ENCODE measurements around the gene IGF2BP1.
"Not testable (repeated sequence)": the region's sequence is repeated elsewhere in the genome, so short reads cannot be mapped to it uniquely, and the experiment has no call there.

Gene IGF2BP1

DNA sequence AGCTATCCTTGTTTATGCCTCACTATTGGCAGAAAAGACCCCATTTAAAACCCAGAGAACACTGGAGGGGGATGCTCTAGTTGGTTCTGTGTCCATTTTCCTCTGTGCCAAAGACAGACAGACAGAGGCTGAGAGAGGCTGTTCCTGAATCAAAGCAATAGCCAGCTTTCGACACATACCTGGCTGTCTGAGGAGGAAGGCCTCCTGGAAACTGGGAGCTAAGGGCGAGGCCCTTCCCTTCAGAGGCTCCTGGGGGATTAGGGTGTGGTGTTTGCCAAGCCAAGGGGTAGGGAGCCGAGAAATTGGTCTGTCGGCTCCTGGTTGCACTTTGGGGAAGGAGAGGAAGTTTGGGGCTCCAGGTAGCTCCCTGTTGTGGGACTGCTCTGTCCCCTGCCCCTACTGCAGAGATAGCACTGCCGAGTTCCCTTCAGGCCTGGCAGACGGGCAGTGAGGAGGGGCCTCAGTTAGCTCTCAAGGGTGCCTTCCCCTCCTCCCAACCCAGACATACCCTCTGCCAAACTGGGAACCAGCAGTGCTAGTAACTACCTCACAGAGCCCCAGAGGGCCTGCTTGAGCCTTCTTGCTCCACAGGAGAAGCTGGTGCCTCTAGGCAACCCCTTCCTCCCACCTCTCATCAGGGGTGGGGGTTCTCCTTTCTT, 56.1 kb downstream of the IGF2BP1 start:
- DNase-seq (ENCODE audit: low read depth in 4 of 4, low spot score in 1 of 4) = no peak

- no peak for DNase-seq (ENCODE audit: low read depth in 4 of 4, low spot score in 1 of 4)
Observed at GRCh38 chr17:49054342-49055092, 57.3 kb downstream of the IGF2BP1 start.

DNA sequence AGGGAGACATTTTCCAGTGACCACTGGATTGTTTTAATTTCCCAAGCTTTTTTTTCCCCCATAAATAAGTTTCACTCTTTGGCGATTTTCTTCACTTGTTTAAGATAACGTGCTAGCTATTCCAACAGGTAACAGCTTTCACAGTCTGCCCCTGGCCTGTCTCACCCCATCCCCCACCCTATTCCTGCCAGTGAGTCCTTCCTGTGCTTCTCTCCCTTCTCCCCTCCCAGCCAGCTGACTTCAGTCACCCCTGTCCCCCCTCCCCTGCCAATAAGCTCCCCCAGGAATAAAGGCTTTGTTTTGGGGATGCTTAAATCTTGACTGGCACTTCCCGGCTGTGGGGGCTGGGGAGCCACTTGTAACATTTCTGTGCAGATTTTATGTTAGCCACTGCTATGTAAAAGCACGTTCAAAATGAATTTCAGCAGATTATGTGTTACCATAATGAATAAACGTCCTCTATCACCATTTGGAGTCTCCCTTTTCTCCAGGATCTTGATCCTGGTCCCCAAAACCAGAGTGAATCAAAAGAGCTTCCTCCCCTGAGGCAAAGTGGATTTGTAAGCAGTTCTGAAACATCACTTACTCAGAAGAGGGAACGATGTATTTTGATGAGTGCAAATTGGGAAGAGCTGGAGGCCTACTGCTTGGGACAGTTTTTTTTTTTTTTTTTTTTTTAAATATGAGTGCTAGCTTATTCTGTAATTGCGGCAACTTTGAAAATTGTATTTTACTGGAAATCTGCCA, 58.2 kb downstream of the IGF2BP1 start:
- DNase-seq (ENCODE audit: low read depth in 4 of 4, low spot score in 1 of 4) = no peak

GRCh38 chr17:49061524-49061943, 64.3 kb downstream of the IGF2BP1 start:
- DNase-seq (ENCODE audit: low read depth in 4 of 4, low spot score in 1 of 4) = no peak

- no peak for DNase-seq (ENCODE audit: low read depth in 4 of 4, low spot score in 1 of 4)
Observed at GRCh38 chr17:49063652-49064051, 66.5 kb downstream of the IGF2BP1 start.

DNA sequence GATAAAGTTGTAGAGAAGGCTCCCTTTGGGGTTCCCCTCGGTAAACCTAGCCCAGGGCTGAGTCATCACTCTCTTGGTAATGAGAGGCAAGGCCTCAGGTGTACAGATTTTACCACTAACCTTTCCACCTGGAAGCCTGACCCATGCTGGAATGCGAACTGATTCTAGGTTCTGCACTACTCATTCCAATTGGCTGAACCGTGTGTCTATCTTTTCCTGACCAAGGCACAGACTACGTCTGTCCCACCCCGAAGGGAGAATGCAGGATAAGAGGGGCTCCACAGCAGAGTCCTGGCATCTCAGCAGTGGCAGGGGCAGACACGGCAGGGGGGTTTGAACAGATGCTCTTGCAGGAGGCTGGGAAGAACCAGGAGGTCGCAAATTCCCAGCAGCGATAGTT, 70.0 kb downstream of the IGF2BP1 start:
- no peak for DNase-seq (ENCODE audit: low read depth in 4 of 4, low spot score in 1 of 4)

GRCh38 chr17:49069585-49070273, 72.5 kb downstream of the IGF2BP1 start:
- no peak for DNase-seq (ENCODE audit: low read depth in 4 of 4, low spot score in 1 of 4)

DNA sequence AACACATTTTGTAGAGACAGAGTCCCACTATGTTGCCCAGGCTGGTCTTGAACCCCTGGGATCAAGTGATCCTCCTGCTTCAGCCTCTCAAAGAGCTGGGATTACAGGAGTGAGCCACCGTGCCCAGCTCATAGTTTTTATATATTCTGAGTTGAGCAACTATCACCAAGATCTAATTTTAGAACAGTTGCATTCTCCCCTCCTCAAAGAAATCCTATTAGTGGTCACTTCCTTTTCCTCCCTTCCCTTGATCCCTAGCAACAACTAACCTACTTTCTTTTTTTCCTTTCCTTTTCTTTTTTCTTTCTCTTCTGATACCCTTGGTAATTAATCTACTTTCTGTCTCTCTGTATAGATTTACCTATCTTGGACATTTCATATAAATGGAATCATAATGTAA, 73.9 kb downstream of the IGF2BP1 start:
- no peak for DNase-seq (ENCODE audit: low read depth in 4 of 4, low spot score in 1 of 4)

- no peak for DNase-seq (ENCODE audit: low read depth in 4 of 4, low spot score in 1 of 4)
Observed at GRCh38 chr17:49074851-49075540, 77.8 kb downstream of the IGF2BP1 start.

GRCh38 chr17:49076573-49077384, 79.6 kb downstream of the IGF2BP1 start:
- DNase-seq (ENCODE audit: low read depth in 4 of 4, low spot score in 1 of 4) = no peak

- DNase-seq (ENCODE audit: low read depth in 4 of 4, low spot score in 1 of 4) = no peak
Observed at GRCh38 chr17:49078248-49078647, 81.1 kb downstream of the IGF2BP1 start.

- DNase-seq (ENCODE audit: low read depth in 4 of 4, low spot score in 1 of 4) = no peak
Observed at GRCh38 chr17:49079840-49080663, 82.9 kb downstream of the IGF2BP1 start.

GRCh38 chr17:49082231-49082630, 85.0 kb downstream of the IGF2BP1 start:
- DNase-seq (ENCODE audit: low read depth in 4 of 4, low spot score in 1 of 4) = no peak

GRCh38 chr17:49085046-49085445, 87.9 kb downstream of the IGF2BP1 start:
- not testable (repeated sequence) for DNase-seq (ENCODE audit: low read depth in 4 of 4, low spot score in 1 of 4)

- DNase-seq (ENCODE audit: low read depth in 4 of 4, low spot score in 1 of 4) = no peak
Observed at GRCh38 chr17:49085565-49086315, 88.6 kb downstream of the IGF2BP1 start.

- DNase-seq (ENCODE audit: low read depth in 4 of 4, low spot score in 1 of 4) = no peak
Observed at GRCh38 chr17:49086316-49086605, 89.1 kb downstream of the IGF2BP1 start.

DNA sequence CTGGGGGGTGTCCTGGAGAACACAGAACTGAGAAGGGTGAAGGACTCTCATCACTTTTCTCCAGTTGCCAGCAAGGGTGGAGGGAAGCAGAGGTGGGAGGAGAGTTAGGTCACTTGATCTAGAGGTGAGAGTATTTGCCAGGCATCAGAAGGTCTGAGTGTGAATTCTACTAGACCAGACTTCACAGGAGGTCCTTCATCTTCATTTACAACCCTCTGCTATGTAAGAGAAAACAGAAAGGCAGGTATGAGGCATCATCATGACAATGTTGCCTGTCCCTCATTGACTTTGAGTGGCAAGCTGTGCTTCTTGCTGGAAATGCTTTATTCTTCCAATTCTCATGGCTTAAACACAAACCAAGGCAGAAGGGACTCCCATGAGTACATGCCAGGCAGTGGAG, 89.5 kb downstream of the IGF2BP1 start:
- DNase-seq (ENCODE audit: low read depth in 4 of 4, low spot score in 1 of 4) = no peak

- DNase-seq (ENCODE audit: low read depth in 4 of 4, low spot score in 1 of 4) = no peak
Observed at GRCh38 chr17:49089094-49089493, 91.9 kb downstream of the IGF2BP1 start.
